ENCODE results near the gene IL4R.

IL4R gene

GRCh38 chr16:27329376-27330079 lies 15.8 kb downstream of the IL4R start:
- DNase-seq (ENCODE audit: low read depth) = peak; percentile 16

- DNase-seq (ENCODE audit: low read depth) = peak; percentile 93
These were observed 16.8 kb downstream of the IL4R start for GRCh38 chr16:27330542-27330941.

GRCh38 chr16:27332105-27332504 lies 18.3 kb downstream of the IL4R start:
- DNase-seq (ENCODE audit: low read depth) = peak; percentile 7

- no peak for DNase-seq (ENCODE audit: low read depth)
These were observed 19.3 kb downstream of the IL4R start for GRCh38 chr16:27333104-27333503.

- no peak for DNase-seq (ENCODE audit: low read depth)
These were observed 19.8 kb downstream of the IL4R start for GRCh38 chr16:27333549-27333948.

GRCh38 chr16:27334192-27334764 lies 20.5 kb downstream of the IL4R start:
- no peak for DNase-seq (ENCODE audit: low read depth)

GRCh38 chr16:27334838-27335237 lies 21.1 kb downstream of the IL4R start:
- peak; percentile 26 for DNase-seq (ENCODE audit: low read depth)

GRCh38 chr16:27335349-27336053 lies 21.7 kb downstream of the IL4R start:
- DNase-seq (ENCODE audit: low read depth) = peak; percentile 81

GRCh38 chr16:27337024-27337423 lies 23.2 kb downstream of the IL4R start:
- no peak for DNase-seq (ENCODE audit: low read depth)

- DNase-seq (ENCODE audit: low read depth) = no peak
These were observed 25.4 kb downstream of the IL4R start for GRCh38 chr16:27339180-27339579.

- DNase-seq (ENCODE audit: low read depth) = no peak
These were observed 26.9 kb downstream of the IL4R start for GRCh38 chr16:27340654-27341053.

GRCh38 chr16:27341549-27341948 lies 27.8 kb downstream of the IL4R start:
- no peak for DNase-seq (ENCODE audit: low read depth)

GRCh38 chr16:27341971-27342370 lies 28.2 kb downstream of the IL4R start:
- no peak for DNase-seq (ENCODE audit: low read depth)

- no peak for DNase-seq (ENCODE audit: low read depth)
These were observed 30.9 kb downstream of the IL4R start for GRCh38 chr16:27344721-27345120.

GRCh38 chr16:27345201-27345600 lies 31.4 kb downstream of the IL4R start:
- DNase-seq (ENCODE audit: low read depth) = no peak

- DNase-seq (ENCODE audit: low read depth) = no peak
These were observed 33.0 kb downstream of the IL4R start for GRCh38 chr16:27346819-27347218.

- no peak for DNase-seq (ENCODE audit: low read depth)
These were observed 34.3 kb downstream of the IL4R start for GRCh38 chr16:27347930-27348685.

- no peak for DNase-seq (ENCODE audit: low read depth)
These were observed 35.5 kb downstream of the IL4R start for GRCh38 chr16:27349276-27349675.

- DNase-seq (ENCODE audit: low read depth) = no peak
These were observed 36.2 kb downstream of the IL4R start for GRCh38 chr16:27350006-27350405.

GRCh38 chr16:27351989-27352388 lies 38.2 kb downstream of the IL4R start:
- no peak for DNase-seq (ENCODE audit: low read depth)

GRCh38 chr16:27353853-27354252 lies 40.1 kb downstream of the IL4R start:
- no peak for DNase-seq (ENCODE audit: low read depth)

- peak; percentile 40 for DNase-seq (ENCODE audit: low read depth)
These were observed 41.8 kb downstream of the IL4R start for GRCh38 chr16:27355610-27356009.

GRCh38 chr16:27356794-27357193 lies 43.0 kb downstream of the IL4R start:
- no peak for DNase-seq (ENCODE audit: low read depth)

Measured in EH (cell line).